ENCODE measurements around the gene AOAH.
"Not testable (repeated sequence)": the region's sequence is repeated elsewhere in the genome, so short reads cannot be mapped to it uniquely, and the experiment has no call there.

AOAH gene

DNA sequence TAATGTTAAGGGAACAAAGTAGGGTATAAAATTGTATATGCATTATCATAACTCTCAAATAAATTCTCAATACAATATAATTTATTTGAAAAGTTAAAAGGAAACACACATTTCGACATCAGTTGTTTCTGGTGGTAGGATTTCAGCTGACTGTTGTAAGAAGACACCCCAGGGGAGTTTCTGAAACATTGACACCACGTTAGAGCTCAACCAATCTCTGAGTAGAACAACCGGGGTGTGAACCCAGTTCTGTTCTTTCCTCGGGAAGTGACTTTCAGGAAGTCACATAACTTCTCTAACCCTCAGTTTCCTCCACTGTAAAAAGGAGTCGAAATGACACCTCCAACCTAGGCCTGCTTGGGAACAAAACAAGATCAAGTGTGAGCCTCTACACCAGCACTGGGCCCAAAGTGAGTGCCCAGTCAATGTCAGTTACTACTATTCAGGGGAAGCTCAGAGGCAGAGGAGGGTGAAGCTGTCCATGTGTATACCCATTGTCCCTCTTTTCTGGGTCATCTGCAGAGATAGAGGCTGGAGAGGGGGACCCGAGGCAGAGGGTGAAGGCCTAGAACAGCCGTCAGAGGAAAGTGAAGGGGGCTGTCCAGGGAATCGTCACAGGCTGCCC, 67.1 kb downstream of the AOAH start:
- DNase-seq (ENCODE audit: low read depth): no peak

DNA sequence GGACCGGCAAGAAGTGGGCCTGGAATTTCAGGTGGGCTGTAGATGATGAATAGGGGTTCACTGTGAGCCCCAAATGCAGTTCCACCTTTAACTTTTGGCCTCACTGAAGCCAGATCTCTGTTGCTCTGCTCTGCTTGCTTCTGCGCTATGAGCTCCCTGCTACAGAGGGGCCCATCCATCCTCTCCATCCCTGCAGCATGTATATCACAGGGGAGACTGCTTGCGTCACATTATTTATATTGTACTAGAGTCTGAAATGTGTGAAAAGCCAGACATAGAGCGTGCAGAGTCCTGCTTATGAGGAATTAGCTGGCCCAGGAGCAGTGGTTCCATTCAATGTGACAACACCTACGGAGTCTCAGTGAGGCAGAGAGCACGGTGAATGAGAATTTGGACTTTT, 69.9 kb downstream of the AOAH start:
- DNase-seq (ENCODE audit: low read depth): no peak

DNA sequence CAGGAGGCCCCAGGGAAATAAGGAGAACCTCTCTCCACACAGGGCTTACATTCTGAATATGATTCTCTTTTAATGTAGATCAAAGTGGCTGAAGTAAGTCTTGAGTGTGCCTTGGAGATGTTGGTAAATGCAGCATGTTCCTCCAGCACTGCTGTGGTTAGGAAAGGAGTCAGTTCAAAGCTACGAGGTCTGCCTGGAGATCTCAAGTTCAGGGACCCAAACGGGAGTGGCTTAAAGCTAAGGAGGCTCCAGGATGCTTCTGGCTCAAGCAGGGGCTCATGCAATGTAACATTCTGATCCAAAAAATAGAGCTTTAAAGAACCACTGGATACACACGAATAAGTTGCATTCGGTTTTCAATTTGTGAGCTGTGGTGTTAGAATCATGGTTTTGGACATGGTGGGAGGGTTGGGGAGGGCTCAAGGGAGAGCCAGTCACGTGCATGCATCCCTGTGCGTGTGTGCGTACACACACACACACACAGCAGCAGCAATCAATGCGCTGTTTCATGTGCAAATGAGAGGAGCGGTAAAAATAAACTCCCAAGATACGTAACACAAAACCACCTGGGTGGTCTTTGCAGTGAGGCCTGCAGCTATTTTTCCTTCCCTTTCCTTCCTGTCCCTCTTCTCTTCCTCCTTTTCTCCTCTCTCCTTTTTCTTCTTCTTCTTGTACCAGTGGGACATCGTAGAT, 70.5 kb downstream of the AOAH start:
- DNase-seq (ENCODE audit: low read depth): no peak

DNA sequence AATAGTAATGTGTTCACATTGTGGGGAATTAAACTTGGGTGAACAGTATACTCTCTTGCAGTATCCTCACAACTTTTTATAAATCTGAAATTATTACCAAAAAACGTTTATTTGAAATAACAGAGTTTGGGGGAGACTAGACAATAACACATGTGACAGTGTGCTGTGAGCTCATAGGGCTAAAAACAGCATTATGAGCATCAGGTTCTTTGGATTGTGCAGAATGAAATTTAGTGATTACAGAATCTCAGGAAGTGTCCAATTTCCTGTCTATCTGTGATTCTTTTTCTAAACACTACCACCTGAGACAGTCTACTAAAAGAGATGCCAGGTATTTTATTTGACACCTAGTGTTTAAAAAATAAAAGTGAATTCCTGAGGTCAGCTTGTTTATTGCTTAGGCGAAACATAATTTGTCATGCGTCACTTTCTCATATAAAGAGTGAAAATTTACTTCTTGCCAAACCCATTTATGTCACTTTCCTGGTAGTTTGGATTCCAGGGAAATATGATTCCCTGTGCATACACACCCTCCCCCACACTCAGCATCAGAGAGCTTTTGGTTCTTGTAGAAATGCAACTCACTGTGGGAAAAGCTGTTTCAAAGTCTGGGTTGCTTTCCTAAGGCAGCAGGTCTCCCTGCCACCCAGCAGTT, 71.2 kb downstream of the AOAH start:
- peak; percentile 27 for DNase-seq (ENCODE audit: low read depth)

DNA sequence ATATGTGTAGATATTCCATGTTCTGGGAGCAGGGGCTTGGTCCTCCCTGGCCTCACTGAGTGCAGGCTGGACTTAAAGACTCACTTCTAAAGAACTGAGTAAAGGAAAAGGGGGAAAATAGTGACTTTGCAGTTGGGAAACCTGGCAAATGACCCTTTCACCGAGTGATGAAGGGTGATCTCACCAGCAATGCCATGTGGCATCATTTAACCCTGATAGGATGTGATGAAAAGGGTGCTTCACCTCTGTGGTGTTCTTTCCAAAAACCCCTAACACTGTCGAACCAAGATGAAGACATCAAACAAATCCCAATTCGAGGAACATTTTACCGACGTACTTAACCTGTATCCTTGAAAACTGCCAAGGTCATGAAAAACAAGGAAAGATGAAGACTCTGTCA, 71.9 kb downstream of the AOAH start:
- peak; percentile 17 for DNase-seq (ENCODE audit: low read depth)

DNA sequence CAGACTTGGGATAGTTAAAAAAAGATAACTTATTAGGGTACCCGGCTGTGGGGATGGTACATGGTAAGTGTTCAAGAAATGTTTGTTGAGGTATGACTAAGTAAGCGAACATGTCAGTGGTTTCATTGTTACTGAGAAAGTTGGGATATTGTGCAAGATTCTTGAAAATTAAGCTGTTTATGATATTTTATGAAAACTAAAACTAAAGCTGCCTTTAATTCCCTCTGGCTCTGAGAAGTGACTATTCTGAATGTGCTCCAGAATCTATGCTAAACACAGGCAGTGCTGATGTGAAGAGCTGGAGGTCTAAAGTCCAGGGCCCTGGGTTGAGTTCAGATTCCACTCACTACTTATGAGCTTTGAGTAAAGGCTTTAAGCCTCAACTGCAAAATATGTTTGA, 72.9 kb downstream of the AOAH start:
- DNase-seq (ENCODE audit: low read depth): peak; percentile 88

DNA sequence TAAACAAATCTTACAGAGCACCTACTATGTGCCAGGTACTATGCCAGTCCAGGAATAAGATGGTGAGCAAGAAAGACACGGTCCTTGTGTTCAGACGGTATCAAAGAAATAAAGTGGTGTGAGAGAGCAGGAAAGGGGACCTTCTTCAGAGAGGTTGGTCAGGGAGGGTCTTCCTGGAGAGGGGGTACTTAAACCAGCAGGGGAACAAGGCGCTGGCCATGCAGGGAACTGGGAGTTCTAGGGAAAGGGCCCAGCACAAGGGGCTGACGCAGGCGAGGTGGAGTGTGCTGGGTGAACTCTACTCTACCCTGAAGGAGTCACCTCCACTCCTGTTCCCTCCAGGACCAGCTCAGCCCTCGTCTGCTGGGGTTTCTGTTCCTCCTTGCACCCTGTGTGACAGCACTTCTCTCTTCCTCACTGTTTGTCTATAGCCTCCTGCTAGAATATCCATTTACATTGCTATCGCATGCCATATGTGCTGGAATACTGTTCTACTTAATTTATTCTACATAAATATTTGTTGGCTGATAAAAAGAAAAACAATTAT, 73.5 kb downstream of the AOAH start:
- no peak for DNase-seq (ENCODE audit: low read depth)

DNA sequence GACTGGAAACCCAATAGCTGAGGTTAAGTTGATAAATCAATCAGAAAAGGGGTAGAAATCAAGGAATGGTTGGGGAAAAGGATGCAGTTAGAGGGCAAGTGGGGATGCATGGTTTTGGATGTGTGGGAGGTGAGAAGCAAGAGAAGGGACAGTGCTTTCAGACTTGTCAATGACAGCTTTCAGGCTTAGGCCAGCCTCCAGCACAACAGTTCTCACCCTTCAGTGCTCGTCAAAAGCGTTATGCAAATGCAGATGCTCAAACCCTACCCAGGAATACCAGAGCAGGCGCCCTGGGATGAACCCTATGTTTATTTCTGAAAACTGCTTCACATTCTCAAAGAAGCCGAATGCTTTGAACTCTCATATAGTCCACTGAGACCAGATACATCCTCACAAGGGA, 74.0 kb downstream of the AOAH start:
- DNase-seq (ENCODE audit: low read depth): no peak

DNA sequence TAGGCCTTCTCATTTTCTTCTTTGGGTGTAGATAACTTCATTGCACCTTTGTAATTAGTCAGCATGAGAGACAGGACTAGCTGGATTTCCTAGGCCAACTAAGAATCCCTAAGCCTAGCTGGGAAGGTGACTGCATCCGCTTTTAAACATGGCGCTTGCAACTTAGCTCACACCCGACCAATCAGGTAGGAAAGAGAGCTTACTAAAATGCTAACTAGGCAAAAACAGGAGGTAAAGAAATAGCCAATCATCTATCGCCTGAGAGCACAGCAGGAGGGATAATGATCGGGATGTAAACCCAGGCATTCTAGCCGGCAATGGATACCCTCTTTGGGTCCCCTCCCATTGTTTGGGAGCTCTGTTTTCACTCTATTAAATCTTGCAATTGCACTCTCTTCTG, 75.0 kb downstream of the AOAH start:
- DNase-seq (ENCODE audit: low read depth): not testable (repeated sequence)

DNA sequence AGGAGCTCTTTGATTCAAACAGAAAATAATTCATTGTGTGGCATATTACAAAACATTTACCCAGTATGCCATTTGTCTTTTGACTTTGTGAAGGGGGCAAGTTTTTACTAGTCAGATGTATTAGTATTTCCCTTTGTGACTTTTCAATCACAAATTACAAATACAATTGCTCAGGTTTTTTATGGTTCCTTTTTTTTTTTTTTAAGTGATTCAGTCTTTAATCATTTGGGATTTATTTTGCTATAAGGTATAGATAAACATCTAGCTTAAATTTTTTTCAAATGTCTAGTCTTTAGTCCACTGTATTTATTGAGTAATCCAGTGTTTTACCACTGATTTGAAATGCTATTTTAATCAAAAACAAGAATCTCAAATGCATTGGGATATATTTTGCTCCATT, 75.9 kb downstream of the AOAH start:
- DNase-seq (ENCODE audit: low read depth): peak; percentile 75

DNA sequence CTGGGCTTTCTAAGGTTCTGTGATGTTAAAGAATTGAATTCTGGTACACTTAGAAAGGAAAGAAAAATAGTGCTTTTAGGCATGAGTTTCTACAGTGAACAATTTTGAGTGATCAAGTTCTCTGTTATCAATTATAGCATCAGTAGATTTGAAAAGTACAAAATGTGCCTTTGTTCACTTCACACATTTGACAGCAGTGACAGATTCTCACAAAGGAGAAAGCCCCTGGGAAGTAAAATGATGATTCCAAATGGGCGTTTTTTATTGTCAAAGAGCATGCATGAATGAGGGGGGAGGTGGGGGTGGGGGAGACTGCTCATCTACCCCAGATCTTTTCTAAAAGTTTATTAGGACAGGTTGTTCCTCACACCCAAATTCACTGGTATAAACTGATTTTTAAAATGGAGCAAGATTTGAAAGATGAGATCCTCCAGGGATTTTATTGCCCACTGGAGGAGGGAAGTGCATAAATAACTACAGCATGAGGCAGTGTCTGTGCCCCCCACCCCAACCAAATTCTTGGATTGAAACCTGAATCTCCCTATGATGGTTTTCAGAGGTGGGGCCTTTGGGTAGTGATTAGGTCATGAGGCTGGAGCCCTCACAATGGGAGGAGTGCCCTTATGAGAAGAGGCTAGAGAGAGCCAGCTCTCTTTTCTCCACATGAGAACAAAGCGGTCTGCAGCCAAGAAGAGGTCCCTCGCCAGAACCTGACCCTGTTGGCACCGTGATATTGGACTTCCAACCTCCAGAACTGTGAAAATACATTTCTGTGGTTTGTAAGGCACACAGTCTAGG, 79.5 kb downstream of the AOAH start:
- no peak for DNase-seq (ENCODE audit: low read depth)

DNA sequence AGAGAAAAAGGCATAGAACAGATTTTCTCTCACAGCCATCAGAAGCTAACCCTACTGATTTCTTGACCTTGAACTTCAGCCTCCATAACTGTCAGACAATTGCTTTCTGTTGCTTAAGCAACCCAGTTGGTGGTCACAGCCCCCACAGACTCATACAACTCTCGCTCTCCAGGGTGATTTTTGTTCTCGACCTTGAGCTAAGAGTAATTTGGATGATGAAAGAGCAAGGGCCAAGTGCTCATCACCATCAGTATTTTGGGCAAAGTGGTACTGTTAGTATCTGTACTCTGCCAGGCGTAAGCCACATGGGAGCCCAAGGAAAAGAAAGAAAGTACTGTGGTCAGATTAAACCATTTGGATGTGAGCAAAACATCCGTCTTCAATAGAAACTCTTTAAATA, 81.9 kb downstream of the AOAH start:
- DNase-seq (ENCODE audit: low read depth): no peak

DNA sequence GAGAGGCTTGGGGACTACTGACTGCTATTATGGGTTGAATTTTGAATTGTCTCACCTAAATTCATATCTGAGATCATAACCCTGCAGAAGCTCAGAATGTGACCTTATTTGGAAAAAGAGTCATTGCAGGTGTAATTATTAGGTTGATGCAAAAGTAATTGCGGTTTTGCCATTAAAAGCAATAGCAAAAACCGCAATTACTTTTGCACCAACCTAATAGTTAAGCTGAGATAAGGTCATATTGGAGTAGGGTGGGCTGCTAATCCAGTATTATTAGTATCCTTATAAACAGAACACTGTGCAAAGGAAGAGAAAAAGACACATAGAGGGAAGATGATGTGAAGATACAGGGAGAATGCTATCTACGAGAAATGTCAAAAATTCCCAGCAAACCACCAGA, 82.3 kb downstream of the AOAH start:
- no peak for DNase-seq (ENCODE audit: low read depth)

DNA sequence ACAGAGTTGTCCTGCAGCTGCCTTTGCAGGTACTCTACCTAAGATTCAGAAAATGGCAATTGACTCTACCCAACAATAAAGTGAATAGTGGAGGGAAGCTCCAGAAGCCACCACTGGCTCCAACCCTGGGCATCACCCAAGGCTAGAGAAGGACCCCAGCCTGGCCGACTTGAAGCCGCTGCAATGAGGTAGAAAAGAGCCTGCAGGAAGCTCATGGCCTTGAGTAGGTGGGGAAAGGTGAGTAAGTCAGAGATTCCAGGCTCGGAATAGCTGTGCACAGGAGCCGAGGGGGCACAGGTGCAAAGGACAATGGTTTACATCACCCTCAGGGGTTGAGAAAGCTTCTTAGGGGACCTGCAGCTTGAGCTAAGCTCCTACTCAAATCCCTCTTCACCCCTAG, 83.6 kb downstream of the AOAH start:
- no peak for DNase-seq (ENCODE audit: low read depth)

DNA sequence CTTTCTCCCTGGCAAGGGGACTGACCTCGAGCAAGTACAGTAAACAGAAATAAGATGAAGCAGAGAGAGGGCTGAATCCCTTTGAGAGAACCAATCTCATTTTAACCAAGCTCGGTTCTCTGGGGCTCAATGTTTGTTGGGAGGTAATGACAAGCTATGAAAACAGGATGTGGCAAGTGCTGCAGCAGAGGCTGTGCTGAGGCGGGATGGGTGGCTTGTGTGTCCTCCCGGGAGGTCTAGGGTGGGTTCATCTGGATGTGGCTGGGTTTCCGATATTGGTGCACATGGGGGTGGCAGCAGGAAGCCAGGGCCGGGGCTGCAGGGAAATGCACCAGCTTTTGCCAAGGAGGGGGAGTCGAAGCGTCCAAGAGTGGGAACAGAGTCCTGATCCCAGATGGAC, 84.5 kb downstream of the AOAH start:
- no peak for DNase-seq (ENCODE audit: low read depth)

DNA sequence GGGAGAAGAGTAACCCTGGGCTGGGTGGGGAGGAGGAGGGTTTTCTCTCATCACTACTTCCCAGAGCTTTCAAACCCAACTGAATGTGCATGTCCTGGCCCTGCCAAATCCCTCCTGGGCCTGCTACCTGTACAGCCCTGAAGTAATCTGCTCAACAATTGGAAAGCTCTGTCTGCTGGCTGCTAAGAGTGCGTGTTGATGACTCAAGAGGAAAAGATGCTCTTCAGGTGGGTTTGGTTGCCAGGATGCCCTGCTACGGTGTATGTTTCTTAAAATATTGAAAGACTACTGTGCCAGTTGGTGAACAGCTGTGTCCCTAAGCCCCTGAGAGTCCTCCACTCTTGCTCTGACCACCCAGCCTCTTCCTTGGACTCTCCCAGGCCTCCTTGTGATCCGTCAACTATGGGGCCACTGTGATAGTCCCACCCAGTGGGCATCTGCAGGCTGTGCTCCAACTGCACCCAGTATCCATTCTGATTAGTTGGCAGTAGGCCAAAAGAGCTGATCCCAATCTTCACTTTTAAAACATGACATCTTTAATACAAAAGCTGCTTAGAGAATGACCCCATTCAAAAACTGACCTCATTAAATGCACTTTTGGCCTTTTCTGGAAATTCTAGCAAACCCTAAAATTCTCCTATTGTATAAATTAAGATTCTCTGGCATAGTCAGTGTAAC, 85.6 kb downstream of the AOAH start:
- no peak for DNase-seq (ENCODE audit: low read depth)

DNA sequence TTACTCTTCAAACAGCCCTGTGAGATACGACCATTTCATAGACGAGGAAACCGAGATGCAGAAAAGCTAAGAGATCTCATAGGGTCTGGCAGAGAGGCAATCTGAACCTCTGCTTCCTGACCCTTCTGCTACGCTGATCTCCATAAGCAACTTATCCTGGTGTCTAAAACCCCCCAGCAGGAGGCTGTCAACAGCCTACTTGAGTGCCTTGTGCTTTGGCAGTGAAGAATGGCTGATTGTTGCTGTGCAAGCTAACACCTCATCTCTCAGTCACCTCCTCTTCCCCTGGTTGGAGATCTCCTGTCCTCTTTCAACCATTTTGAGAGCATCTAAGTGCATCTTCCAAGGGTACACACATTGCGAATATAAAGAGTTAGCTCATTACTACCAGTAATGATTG, 86.2 kb downstream of the AOAH start:
- no peak for DNase-seq (ENCODE audit: low read depth)

DNA sequence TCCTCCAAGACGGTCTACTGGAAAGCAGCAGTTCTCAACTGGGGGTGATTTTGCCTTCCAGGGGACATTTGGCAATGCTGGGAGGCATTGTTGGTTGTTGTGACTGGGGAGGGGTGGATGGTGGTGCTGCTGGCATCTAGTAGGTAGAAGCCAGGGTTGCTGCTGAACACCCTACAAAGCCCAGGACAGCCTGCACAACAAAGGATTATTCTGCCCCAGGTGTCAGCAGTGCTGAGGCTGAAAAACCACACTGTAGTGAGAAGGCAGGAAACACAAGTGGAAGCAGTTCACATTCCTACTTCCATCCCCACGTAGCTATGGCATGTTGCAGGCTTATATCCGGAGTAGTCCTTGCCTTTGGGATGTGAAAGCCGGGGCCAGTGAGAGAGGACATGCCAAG, 86.9 kb downstream of the AOAH start:
- no peak for DNase-seq (ENCODE audit: low read depth)

DNA sequence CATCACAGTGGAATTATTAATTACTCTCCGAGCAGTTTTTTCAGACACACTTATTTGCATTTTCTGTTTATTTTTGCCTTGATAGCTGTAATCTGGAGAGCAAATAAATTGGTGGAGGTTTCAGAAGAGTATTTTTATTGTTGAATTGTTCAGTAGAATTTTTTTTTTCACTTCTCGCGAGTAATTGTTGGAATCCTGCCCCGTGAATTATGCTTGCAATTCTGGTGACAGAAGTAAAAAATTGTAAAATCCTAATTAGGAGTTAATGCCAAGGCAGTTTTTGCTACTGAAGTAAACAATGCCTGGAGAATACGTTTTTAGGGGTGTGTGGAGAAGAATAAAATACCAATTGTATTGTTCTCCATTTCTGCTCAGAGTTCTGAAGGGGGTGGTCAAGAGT, 88.2 kb downstream of the AOAH start:
- no peak for DNase-seq (ENCODE audit: low read depth)

DNA sequence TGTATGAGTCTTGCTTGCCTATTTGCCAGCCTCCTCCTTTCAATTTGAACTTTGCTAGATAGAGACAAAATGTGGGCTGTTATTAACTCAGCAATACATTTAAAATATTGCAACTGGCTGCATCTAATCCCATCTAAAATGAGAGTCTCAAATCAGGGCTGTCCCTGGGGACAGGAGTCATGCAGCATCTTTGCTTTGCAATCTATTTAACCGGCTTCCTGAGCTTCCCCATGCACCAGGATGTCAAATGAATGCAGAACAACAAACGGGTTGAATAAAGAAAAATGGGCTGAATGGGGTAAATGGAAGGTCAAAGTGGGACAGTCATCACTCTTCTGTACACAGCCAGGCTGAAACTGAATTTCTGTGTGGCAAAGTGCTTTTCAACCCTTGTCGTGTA, 89.2 kb downstream of the AOAH start:
- no peak for DNase-seq (ENCODE audit: low read depth)

DNA sequence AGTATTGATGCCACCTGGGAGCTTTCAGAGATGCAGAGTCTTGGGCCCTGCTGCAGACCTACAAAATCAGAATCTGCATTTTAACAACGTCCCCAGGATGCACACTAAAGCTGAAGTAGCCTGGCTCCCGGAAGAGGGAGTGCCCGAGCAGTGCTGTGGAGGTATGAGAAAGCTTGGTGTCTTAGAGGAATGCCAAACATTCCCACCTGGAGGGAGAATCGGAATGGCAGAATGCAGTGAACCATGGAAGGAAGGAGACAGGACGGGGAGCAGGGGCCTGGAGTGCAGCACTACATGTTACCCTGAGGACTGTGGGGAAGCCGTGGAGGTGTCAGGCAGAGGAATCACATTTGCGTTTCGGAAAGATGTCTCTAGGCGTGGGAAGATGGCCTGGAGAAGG, 90.9 kb downstream of the AOAH start:
- no peak for DNase-seq (ENCODE audit: low read depth)

DNA sequence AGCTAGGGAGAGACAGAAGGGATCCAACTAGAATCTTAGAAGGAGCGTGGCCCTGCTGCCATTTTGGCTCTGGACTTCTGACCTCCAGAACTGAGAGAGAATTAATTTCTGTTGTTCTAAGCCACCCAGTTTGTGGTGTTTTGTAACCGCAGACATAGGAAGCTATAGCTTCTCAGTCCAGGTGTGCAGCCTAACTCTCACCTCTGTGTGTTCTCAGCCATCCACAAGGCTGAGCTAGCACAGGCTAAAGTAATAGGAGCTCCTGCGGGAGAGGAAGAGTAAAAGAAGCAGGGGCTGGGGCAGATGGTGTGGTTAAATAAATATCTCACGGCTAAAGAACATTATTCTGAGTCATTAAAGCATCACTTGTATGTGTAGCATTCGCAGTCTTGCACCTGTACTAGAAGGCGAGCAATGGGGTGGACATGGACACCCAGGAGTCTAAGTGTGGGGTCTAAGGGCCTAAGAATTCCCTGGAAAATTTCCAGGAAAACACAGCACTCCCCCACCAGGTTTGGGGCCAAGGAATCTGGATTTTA, 94.1 kb downstream of the AOAH start:
- no peak for DNase-seq (ENCODE audit: low read depth)

All from ELR (cell line).